Liver (tissue), 9 donors: Measurements from ENCODE around the gene SMYD1. TPM values are rescaled to one million over a fixed set of nuclear protein-coding genes. Genes with fewer than 3 reads are reported as not detected.

Experiments used
- DNase-seq: peaks from one replicate; pipeline ENCODE4 v3.0.0-alpha.2; 2017; ENCODE audit warnings: low spot score
- H3K27ac ChIP-seq, 2 donors: one replicate each; pipeline ENCODE4 v1.7.0; 2013; ENCODE audit warnings: inconsistent platforms in 2 of 2, low read length in 2 of 2, control low read depth in 1 of 2, low read depth in 1 of 2, mild to moderate bottlenecking in 1 of 2
- H3K27me3 ChIP-seq, 4 donors: one replicate each; pipeline versions ENCODE4 v1.6.1 to v1.7.0; 2013; ENCODE audit warnings: low read length in 3 of 4, inconsistent platforms in 1 of 4, mild to moderate bottlenecking in 1 of 4, moderate library complexity in 1 of 4; ENCODE audit not compliant: control insufficient read depth in 4 of 4, insufficient read depth in 4 of 4
- H3K36me3 ChIP-seq, 4 donors: one replicate each; pipeline versions ENCODE4 v1.6.1 to v1.7.0; 2013; ENCODE audit warnings: low read length in 3 of 4, mild to moderate bottlenecking in 3 of 4, low read depth in 1 of 4, moderate library complexity in 1 of 4; ENCODE audit not compliant: control insufficient read depth in 4 of 4, insufficient read depth in 3 of 4
- H3K4me1 ChIP-seq, 4 donors: one replicate each; pipeline versions ENCODE4 v1.6.1 to v1.7.0; 2013; ENCODE audit warnings: low read length in 3 of 4, mild to moderate bottlenecking in 3 of 4, moderate library complexity in 1 of 4; ENCODE audit not compliant: control insufficient read depth in 4 of 4, insufficient read depth in 4 of 4
- H3K4me3 ChIP-seq, 3 donors: one replicate each; pipeline versions ENCODE4 v1.6.1 to v1.7.0; 2013; ENCODE audit warnings: low read length in 3 of 3, control low read depth in 1 of 3, low read depth in 1 of 3, mild to moderate bottlenecking in 1 of 3
- H3K9ac ChIP-seq, 2 donors: one replicate each; pipeline ENCODE4 v1.7.0; 2013; ENCODE audit warnings: low read length in 2 of 2, mild to moderate bottlenecking in 2 of 2, moderate library complexity in 2 of 2, control low read depth in 1 of 2, low read depth in 1 of 2
- H3K9me3 ChIP-seq, 4 donors: one replicate each; pipeline versions ENCODE4 v1.6.1 to v1.7.0; 2013; ENCODE audit warnings: low read length in 3 of 4; ENCODE audit not compliant: control insufficient read depth in 4 of 4
- ATF3 ChIP-seq: IDR thresholded peaks from 2 replicates; pipeline ENCODE4 v1.6.1; 2016; ENCODE audit warnings: antibody characterized with exemption
- CTCF ChIP-seq: fragments of 150-350 bp; IDR thresholded peaks from 2 replicates; pipeline ENCODE4 v1.5.1; 2017; ENCODE audit warnings: improper control_type of control experiment, low read depth, low read length; ENCODE audit not compliant: missing input control
- EGR1 ChIP-seq, 2 donors: IDR thresholded peaks; 2 replicates each; pipeline ENCODE4 v1.6.1; 2016 to 2018; ENCODE audit warnings: antibody characterized with exemption in 2 of 2, low read depth in 2 of 2
- FOXA1 ChIP-seq: IDR thresholded peaks from 2 replicates; pipeline ENCODE4 v1.6.1; 2016; ENCODE audit warnings: antibody characterized with exemption
- FOXA2 ChIP-seq: IDR thresholded peaks from 2 replicates; pipeline ENCODE4 v1.6.1; 2016; ENCODE audit warnings: antibody characterized with exemption
- GABPA ChIP-seq, 2 donors: IDR thresholded peaks in 1 of 2; conservative IDR thresholded peaks in 1 of 2; 2 replicates each; pipeline ENCODE4 v1.6.1; 2016; ENCODE audit warnings: antibody characterized with exemption in 2 of 2, mild to moderate bottlenecking in 1 of 2, moderate library complexity in 1 of 2
- HNF4A ChIP-seq, 2 donors: conservative IDR thresholded peaks; 2 replicates each; pipeline ENCODE4 v1.6.1; 2016; ENCODE audit warnings: antibody characterized with exemption in 2 of 2, mild to moderate bottlenecking in 2 of 2
- HNF4G ChIP-seq: IDR thresholded peaks from 2 replicates; pipeline ENCODE4 v1.6.1; 2016; ENCODE audit warnings: antibody characterized with exemption
- JUND ChIP-seq, 2 donors: IDR thresholded peaks; 2 replicates each; pipeline ENCODE4 v1.6.1; 2016; ENCODE audit warnings: antibody characterized with exemption in 2 of 2
- MAX ChIP-seq: IDR thresholded peaks from 2 replicates; pipeline ENCODE4 v1.6.1; 2016; ENCODE audit warnings: antibody characterized with exemption
- NR2F2 ChIP-seq: IDR thresholded peaks from 2 replicates; pipeline ENCODE4 v1.6.1; 2016; ENCODE audit warnings: antibody characterized with exemption
- RAD21 ChIP-seq, 2 donors: IDR thresholded peaks; 2 replicates each; pipeline ENCODE4 v1.6.1; 2016; ENCODE audit warnings: antibody characterized with exemption in 2 of 2, mild to moderate bottlenecking in 2 of 2
- REST ChIP-seq: IDR thresholded peaks from 2 replicates; pipeline ENCODE4 v1.6.1; 2016; ENCODE audit warnings: antibody characterized with exemption, mild to moderate bottlenecking
- RXRA ChIP-seq, 2 donors: IDR thresholded peaks; 2 replicates each; pipeline ENCODE4 v1.6.1; 2017 to 2018; ENCODE audit warnings: antibody characterized with exemption in 2 of 2, mild to moderate bottlenecking in 1 of 2
- SP1 ChIP-seq: IDR thresholded peaks from 2 replicates; pipeline ENCODE4 v1.6.1; 2018; ENCODE audit warnings: antibody characterized with exemption, mild to moderate bottlenecking
- TAF1 ChIP-seq: conservative IDR thresholded peaks from 2 replicates; pipeline ENCODE4 v1.6.1; 2016; ENCODE audit warnings: antibody characterized with exemption, mild to moderate bottlenecking
- YY1 ChIP-seq: IDR thresholded peaks from 2 replicates; pipeline ENCODE4 v1.6.1; 2016; ENCODE audit warnings: antibody characterized with exemption, mild to moderate bottlenecking
- WGBS: extraction: QIAGEN DNeasy Blood & Tissue Kit; methylation state at CpG from one replicate; pipeline ENCODE4 v1.1.7; 2013; 5-methylcytosine and 5-hydroxymethylcytosine counted together
- polyA plus RNA-seq, 2 donors: library from polyadenylated mRNA; stranded (reverse) in 1 of 2; unstranded in 1 of 2; fragments of 200-250 nt in 1 of 2; fragments of >200 nt in 1 of 2; fragmentation: Nextera tagmentation in 1 of 2; extraction: Ambion mirVana in 1 of 2; gene quantifications; one replicate each; pipeline versions ENCODE4 v1.2.1 to v1.2.3, GENCODE V29; 2013 to 2015
- total RNA-seq, 2 donors: library from RNA; depleted of rRNA; stranded (reverse); fragments of >200 nt; gene quantifications; one replicate each; pipeline ENCODE4 v1.2.3, GENCODE V29; 2014
- donor health status: healthy.
- donor health status: healthy.
- donor health status: healthy.
- donor health status: healthy.
- donor health status: healthy.

Gene SMYD1
- total and polyA plus RNA-seq, 4 donors: not detected

- H3K9me3 ChIP-seq: peaks cover 0 to 15% (median 0%) of the 10 kb centered on the region in 4 donors
- peak overlapping the region; percentile 81 to 88 for H3K27ac ChIP-seq
- H3K36me3 ChIP-seq: no peaks in the 10 kb centered on the region
- no peak overlapping the region for H3K9ac ChIP-seq
- no peaks in the 10 kb centered on the region for H3K27me3 ChIP-seq
- TF ChIP-seq FOXA1 (peak; percentile 23), RXRA (IDR thresholded peaks at IDR 0.05) (peak; percentile 87 to 94), SP1 (peak; percentile 80), FOXA2 (no peak), NR2F2 (no peak), JUND (IDR thresholded peaks at IDR 0.05) (peak in 1 of 2 donors; percentile 44), HNF4A (conservative IDR thresholded peaks at IDR 0.05) (peak; percentile 39 to 64), TAF1 (no peak), REST (peak; percentile 72), RAD21 (IDR thresholded peaks at IDR 0.05) (peak; percentile 22 to 33), YY1 (peak; percentile 61)
- peaks cover 5 to 39% (median 21%) of the 10 kb centered on the region in 4 donors for H3K4me1 ChIP-seq
- no peak for DNase-seq
- no peak overlapping the region for H3K4me3 ChIP-seq
Observed at GRCh38 chr2:88146590-88146989, 79.0 kb downstream of the SMYD1 start.

GRCh38 chr2:88147145-88147544, 79.5 kb downstream of the SMYD1 start:
- H3K4me3 ChIP-seq: no peak overlapping the region
- no peak for DNase-seq
- no peak overlapping the region for H3K9ac ChIP-seq
- peaks cover 0 to 15% (median 0%) of the 10 kb centered on the region in 4 donors for H3K9me3 ChIP-seq
- 97% methylated on average over 2 of the region's 2 CpGs for WGBS
- no peaks in the 10 kb centered on the region for H3K36me3 ChIP-seq
- TF ChIP-seq ATF3: no peak
- TF ChIP-seq RXRA (IDR thresholded peaks at IDR 0.05): no peak
- TF ChIP-seq HNF4G: no peak
- TF ChIP-seq CTCF: no peak
- TF ChIP-seq GABPA (IDR thresholded peaks at IDR 0.05 in 1 of 2, conservative IDR thresholded peaks at IDR 0.05 in 1 of 2): no peak
- no peak for TF ChIP-seq HNF4A (conservative IDR thresholded peaks at IDR 0.05)
- TF ChIP-seq RAD21 (IDR thresholded peaks at IDR 0.05): no peak
- no peak for TF ChIP-seq EGR1 (IDR thresholded peaks at IDR 0.05; ENCODE audit: low read depth in 2 of 2)
- no peak for TF ChIP-seq MAX
- H3K27ac ChIP-seq: peak overlapping the region; percentile 81 to 88
- no peaks in the 10 kb centered on the region for H3K27me3 ChIP-seq
- H3K4me1 ChIP-seq: peaks cover 5 to 39% (median 21%) of the 10 kb centered on the region in 4 donors
